NOMO-1 treated with DMSO at 0.1 percent for 48 hours (cell line): Measurements from ENCODE around the gene ZNF778.
A peak's percentile ranks its signal among the peaks of the same experiment; 100 is the strongest.

Experiments used
- DNase-seq: peaks from one replicate; lab custom pipeline; 2025; ENCODE audit not compliant: unreplicated experiment; lab: John Stamatoyannopoulos, UW

ZNF778 gene

DNA sequence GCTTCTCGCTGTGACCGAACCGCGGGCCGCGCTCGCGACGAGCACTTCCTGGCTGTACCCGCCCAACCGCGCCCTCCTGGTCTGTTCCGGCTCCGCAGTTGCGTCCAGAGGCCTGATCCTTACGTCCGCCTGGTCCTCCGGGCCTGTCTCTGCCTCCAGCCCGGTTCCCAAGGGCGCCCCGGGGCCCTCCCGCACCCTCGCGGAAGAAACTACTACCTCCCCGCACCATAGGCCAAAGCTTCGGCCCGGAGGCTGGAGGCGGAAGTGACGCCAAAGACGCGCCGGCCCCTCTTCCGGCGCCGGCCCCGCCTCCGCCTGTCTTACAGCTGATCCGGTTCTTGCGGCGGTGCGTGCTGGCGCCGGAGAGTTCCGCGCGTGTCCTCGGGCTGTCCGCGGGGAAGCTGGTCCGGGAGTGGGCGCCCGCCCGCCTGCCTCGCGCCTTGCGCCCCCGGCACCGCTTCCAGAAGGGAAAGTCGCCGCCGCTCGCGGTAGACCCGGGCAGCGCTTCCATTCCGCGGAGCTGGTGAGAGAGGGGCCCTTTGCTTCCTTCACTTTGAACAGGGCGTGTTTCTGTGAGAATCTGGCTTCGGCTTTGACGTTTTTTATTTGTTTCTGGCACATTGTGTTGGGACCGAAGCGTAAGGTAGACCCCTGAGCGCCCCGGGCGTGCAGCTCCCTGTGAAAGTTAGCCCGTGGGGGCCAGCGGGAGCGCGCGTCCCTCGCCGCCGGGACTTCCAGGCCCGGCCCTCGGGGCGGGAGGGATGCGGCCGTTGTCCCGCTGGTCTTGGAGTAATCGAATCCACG is at the start of gene ZNF778:
Gene ZNF778 (plus strand): TSS at position 316 of the 804 bp plus-strand sequence. CDS start 3,425 bp downstream, outside the sequence.
- DNase-seq, result peak; percentile 79

DNA sequence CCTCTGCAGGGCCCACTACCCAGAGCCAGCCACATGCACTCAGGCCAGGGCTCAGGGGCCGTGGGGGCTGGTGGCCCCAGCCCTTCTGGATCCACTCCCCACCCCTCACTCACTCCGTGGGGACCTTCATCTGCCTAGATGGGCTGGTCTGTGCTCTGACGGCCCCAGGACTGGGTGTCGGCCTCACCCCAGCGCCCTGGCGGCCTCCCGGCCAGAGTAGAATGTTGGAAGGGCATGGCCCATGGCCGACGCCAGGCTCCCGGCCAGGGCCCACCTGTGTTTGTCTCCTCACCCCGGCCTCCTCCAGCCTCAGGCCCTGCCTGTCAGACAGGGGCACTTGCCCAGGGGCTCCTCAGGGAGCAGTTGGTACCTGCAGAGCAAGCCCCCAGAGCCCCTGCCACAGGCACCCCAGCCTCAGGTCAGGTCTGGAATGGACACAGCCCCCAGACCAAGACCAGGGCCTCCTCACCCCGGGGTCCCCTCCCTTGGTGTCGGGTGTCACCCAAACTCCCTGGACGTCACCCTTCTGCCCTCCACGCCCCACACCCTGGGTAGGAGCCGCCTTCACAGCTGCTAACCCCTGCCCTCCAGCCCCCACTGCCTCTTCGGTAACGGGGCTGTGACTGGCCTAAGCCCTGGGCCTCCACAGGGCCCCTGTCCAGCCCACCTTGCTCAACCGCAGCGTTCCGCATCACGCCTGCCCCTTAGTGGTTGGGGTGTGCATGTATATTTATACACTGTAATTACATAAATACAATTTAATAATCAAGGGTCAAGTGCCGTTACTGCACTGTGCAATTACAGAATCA is 48.9 kb upstream of the ZNF778 start:
- no peak for DNase-seq

DNA sequence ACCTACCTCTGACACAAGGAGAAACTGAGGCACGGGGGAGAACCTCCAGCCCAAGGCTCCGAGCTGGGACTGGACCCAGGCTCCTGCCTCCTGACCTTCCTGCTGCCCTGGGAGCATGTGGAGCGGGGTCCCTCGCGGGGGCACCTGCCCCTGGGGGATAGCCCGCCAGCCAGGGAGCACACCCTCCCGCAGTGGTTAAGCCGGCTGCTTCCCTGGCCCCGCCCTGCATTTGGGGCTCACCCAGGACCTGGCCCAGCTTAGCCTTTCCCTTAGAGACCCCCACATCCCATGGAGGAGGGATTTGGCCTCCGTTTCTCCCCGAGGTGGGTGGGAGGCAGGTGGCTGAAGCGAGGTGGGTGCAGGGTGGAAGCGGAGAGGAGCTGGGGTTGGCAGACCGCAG is 47.7 kb upstream of the ZNF778 start:
- no peak for DNase-seq

DNA sequence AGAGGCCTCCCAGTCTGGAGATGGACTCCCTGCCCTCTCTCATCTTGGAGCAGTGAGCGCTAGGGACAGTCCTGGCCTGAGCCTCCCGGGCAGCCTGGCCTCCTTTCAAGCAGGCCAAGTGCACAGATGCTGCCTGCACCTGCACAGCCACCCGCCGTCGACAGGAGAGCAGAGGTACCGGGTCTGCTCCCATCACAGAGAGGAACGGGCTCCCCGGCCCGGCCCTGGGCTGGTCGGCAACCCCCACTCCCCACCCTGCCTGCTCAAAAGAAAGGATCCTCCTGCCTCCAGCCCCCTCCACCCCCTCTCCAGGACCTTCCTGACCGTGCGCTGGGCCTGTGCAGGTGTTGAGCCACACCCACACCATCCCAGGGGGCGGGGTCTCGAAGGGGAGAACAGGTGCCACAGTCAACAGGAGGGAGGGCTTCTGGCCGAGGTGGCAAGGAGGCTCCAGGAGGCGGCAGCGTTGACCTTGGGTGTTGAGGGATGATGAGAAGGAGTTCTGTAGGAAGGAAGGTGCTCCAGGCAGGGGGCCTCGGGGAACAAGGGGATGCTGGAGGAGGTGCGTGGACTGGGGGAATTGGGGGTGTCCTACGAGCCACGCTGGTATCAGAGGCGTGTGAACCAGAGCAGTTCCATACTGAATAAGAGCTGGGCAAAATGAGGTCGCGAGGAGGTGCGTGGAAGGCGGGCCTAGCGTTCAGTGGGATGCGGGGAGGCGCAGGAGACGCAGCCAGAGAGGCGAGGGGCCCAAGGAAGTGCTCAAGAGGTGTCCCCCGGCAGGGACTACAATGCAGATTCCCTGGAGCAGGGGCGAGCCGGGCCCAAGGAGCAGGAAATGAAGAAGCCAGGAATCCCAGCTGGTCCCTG is 46.9 kb upstream of the ZNF778 start:
- DNase-seq, result peak; percentile 28

DNA sequence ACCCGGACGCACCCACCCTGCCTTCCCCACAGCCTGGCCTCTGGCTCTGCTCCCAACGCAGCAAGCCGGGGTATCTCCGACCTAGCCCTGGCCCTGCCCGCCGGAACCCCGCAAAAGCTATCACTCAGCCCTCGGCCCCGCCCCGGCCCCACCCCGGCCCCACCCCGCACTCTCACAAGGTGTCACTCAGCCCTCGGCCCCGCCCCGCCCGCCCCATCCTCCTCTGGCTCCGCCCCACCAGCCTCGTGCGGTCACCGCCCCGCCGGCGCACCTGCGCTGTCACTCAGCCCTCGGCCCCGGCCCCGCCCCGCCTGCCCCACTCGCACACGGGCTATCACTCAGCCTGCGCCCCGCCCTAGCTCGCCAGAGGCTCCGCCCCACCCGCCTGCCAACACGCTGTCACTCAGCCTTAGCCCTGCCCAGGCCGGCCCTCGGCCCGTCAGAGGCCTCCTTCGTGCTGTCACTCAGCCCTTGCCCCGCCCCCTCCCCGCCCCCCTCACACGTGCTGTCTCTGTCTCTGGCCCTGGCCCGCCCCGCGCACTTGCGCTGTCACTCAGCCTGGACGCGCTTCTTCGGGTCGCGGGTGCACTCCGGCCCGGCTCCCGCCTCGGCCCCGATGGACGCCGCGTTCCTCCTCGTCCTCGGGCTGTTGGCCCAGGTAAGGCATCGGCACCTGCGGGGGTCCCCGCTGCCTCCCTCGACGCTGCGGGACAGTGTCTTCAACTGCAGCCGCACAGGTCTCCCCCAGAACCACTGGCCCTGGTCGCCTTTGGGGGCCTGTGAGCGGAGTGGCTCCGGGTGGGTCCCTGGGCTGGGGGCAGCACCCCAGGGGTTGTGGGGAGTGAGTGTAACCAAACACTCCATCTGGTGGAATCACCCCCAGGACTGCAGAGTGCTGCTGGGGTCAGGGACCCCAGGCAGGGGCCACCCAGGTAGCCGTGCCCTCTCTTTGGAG is 46.0 kb upstream of the ZNF778 start, which contains the start of gene CDH15:
Gene CDH15 (plus strand): TSS at position 533 of the 955 bp plus-strand sequence. CDS start 84 bp downstream, at position 617.
- peak; percentile 88 for DNase-seq

DNA sequence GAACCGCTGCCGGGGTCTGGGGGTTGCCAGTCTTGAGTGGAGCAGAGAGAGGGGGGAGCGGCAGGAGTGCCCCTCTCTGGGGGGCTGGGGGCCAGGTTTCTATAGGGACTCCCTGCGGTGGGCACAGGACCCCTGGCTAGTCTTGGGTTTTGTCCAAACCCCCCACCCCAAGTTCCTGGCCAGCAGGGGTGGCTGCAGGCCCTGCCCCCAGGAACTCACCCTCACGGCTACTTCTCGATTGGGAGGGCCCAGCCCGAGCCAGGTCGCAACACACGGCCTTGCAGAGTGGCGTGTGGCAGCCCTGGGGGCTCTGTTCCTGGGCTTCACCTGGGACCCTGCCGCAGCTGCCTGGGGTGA is 45.4 kb upstream of the ZNF778 start:
- no peak for DNase-seq

DNA sequence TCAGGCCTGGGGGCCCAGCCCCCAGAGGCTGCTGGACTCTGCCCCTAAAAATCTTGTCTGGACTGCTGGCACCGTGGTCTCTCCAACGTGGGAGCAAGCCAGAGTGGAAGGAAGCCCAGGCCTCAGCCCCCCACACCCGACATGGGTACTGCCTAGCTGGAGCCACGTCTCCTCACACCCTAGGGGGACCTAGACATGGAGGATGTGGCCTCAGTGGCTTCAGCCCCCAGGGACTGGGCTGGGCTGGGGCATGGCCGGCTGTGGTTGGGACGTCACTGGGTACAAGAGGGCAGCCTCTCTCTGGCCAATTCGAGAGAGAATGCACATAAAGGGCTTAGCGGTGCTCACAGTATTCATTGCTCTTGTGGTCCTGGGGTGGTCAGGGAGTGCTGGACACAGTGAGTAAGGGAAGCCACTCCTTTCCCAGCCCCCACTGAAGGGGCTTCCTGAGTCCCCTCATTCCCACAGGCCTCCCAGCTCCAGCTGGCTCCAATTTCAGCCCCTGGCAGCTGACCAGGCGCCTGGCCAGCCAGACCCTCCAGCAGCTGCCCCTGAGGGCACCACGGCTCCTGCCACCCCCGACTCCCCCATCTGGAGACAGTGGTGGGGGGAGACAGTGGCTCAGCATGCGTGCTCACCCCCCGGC is 44.9 kb upstream of the ZNF778 start:
- no peak for DNase-seq

DNA sequence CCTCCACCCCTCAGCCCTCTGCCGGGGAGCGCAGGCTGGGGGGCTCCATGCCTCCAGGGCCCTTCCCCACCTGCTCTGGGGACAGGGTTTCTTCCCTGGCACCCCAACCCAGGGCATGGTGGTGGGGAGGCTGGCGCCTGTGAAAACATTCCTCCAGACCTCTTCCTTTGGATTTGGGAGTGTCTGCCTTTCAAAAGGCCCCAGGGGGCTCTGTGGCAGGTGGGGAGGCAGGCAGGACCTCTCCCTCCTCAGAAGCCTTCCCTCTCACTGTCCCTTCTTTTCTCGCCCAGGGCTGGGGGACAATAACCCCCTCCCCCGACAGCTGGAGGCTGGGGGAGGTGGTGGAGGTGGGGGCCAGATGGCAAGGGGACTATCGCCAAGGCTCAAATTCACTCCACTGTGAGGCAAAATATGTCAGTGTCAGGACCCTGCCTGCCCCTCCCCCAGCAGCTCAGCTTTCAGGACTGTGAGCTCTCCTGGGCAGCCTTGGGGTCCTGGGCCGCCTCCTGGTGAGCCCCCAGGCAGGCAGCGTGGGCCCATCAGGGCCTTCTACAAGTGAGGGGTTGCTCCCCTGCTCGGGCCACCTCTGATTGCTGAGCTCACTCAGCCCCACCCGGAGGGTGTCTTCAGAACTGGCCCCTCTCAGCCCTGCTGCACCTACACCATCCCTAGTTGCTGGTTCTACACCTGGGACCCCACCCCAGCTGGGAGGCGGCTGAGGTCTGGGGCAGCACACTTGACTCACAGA is 44.2 kb upstream of the ZNF778 start:
- no peak for DNase-seq

DNA sequence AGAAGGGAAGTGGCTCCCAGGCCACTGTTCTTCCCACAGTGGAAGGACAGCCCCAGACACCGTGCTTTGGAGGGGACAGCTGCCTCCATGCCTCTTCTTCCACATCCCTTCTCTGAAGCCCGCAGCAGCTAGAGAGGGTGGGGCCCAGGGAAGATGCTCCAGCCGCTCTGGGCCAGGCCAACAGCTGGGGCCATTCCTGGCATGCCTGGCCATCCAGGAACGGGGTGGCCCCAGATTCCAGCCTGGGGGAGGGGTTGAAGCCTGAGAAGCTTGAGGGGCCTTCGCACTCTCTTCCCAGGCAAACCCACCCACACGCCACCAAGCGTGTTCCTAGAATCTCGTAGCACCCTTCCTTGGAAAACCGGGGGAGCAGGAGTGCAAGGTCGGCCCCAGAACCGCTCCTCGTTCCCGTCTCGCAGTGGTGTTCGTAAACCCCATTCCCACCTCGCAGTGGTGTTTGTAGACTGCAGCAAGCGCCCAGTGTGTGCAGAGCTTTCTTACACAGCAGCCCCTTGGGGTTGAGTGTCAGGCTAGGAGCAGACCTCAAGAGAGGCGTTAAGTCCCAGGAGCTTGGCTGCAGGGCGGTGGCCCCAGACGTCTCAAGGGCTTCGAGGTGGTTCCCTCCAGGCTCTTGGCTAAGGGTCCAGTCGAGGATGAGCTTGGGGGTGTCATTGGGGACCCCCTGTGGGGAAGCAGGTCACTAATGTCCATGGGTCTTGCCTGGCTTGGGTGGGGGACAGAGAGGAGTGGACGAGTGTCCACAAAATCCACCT is 43.3 kb upstream of the ZNF778 start:
- DNase-seq, result no peak

DNA sequence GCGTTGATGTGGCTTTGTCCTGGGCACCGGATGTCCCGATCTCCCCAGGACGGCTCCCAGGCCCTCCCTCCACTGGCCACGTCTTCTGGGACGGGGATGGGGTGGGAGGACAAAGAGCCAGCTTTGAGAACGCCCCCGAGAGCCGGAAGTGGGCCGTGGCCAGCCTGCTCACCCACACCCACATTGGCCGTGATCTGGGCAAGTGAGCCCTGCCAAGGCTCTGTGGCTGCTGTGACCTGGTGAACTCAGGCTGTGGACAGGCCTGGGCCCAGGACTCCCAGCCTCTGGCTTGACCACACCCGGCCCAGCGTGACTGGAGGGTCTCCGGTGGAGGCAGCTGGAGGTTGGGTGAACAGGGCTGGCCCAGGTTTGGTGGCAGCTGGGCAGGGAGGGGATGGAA is 42.6 kb upstream of the ZNF778 start:
- DNase-seq, result no peak

DNA sequence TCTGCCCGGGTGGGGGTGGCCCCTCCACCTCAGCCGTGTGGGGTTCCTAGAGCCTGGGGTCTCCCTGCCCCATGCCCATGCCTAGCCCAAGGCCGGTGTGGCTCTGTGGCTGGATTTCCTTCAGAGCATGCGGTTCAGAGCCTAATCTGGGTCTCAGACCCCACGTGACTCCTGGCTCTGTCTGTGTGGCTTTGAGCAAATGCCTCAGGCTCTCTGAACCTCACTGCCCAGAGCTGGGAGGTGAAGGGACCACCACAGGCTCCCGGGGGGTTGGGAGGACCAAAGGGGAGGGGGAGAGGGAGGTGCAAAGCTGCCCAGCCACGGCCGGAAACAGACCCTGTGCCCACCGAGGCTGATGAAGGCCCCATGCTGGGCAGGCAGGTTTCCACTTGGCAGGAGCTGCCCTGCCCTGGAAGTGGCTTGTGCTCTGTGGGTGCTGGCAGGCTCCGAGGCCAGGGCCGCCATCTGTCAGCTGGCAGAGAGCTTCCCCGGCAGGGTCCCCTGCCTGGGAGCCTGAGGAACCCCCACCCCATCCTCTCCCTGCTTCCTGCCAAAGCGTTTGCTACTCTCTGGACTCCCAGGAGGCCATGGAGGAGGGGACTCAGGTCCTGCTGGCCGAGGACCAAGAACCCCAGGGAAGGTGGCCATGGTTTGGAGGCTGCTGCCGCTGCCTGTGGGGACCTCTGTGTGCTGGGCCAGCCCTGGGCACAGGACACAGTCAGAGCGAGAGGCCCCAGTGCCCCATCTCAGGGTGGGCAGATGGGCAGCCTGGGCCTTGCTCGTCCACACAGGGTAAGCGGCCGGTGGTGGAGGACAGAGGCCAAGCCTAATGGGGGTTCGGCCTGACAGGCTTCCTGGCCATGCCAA is 42.0 kb upstream of the ZNF778 start:
- DNase-seq, result no peak

DNA sequence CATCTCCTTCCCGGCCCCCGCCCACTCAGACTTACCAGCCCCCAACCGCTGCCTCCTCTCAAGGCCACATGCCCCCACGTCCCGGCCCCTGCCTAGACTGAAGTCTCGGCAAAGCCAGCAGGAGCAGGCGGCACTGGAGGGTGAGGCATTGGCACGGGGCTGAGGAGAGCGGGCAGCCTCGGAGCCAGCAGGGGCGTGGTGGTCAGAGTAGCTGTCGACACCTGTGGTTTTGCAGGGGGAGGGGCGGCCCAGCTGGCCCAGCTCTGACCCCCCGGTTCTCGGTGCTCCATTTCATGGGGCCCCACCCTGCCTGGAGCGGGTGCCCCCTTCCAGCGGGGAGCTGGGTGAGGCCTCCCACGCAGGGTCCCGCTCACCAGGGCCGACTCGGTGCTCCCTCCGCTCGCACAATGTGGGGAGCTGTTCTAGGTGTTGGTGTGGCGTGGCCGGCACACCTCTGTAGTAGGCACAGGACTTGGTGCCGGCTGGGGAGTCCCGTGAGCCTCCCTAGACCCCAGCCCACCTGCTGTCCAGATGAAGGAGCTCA is 41.3 kb upstream of the ZNF778 start:
- DNase-seq, result no peak

DNA sequence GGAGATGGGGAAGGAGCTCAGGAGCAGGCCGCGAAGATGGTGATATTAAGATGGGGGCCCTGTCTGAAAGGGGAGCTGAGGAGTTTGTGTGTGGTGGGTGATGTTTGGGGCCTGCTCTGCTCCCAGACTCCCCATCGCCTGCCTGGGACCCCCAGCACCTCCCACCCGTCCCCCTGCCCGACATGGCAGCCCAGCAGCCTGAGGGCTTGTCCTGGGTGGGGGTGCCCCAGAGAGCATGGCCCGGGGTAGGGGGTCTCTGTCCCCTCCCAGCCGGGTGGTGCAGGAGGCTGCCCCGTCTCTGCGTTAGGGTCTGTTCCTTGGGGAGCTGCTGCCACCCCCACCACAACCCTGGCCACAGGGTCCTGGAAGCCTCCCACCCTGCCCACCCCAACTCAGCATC is 40.8 kb upstream of the ZNF778 start:
- no peak for DNase-seq

DNA sequence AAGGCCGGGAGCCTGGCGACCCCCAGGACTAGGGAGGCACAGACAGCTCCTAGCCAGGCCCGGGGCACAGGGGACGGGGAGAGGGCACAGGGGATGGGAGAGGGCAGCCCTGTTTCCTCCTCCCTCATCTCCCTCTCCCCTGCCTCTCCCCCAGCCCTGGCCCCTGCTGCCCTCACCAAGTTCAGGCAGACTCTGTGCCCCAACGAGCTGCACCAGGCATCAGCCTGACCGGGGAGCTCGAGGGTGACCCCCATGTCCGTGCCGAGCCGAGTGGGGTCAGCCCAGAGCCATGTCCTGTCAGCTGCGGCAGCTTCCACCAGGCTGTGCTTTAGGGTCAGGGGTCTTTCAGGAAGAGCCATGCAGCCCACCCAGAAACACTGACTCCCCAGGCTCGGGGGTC is 40.0 kb upstream of the ZNF778 start:
- DNase-seq, result no peak

DNA sequence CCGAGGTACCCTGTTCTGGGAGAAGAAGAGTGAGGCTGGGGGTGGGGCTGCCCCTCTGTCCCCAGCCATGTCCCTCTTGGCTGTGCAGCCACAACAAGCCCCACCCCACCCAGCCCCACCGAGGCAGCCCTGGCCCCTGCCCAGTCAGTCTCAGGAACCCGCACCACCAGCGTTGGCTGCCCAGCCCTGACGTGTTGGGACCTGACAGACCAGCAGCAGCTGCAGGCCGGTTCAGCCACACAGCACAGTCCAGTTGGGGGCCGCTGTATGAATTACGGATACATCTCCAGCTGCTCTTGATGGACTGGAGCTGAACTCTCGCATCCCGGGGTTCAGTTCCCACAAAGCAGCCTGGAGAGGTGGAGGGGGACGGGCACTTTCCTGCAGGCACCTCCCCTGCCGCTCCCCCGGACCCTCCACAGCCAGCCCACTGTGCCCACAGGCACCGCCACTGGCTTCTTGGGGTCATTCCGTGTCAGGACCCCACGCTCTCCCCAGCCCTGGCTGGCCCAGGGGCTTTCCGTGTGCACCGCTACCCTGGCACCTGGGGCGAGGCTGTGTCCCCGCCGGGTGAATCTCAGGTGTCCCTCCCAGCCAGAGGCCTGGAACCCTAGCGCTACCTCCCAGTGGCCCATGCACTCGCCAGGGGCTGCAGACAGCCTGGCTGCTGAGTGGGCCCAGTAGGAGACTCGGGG is 38.9 kb upstream of the ZNF778 start:
- no peak for DNase-seq

DNA sequence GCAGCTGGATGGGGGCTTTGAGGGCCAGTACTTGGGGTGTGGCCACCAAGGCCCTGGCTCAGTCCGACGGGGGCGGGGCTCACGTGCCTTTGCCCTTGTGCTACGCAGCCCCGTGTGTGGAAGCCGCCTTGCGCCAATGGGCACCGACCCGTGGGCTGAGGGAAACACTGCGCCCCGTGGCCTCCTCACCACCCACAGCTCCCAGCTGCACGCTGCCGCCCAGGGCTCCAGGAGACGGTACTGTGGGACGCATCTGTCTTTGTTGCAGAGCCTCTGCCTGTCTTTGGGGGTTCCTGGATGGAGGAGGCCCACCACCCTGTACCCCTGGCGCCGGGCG is 38.4 kb upstream of the ZNF778 start:
- DNase-seq, result no peak
